Activated naive CD4-positive, alpha-beta T cell treated with anti-CD3 and anti-CD28 coated beads, Interleukin-2, amount 10 ng/mL, durations not matched to agents 7 days and 5 days (primary cell): Measurements from ENCODE around the gene TRAPPC2.
"Not testable (repeated sequence)": the region's sequence is repeated elsewhere in the genome, so short reads cannot be mapped to it uniquely, and the experiment has no call there.

Experiments
- CTCF ChIA-PET: fragments of 350-600 bp; sonication (Branson Sonifier 250); formaldehyde crosslinking; loops from one replicate; lab custom pipeline; 2021; ENCODE audit warnings: antibody characterized with exemption; lab: Charles Lee
- DNase-seq: peaks from one replicate; pipeline ENCODE4 v3.0.0-alpha.2; 2020
- H3K27ac Mint-ChIP-seq: one replicate; pipeline ENCODE4 v1.8.0; 2021; ENCODE audit warnings: mild to moderate bottlenecking, moderate library complexity, mixed read lengths
- H3K27me3 Mint-ChIP-seq: one replicate; pipeline ENCODE4 v1.8.0; 2021; ENCODE audit warnings: mild to moderate bottlenecking, mixed read lengths
- H3K36me3 Mint-ChIP-seq: one replicate; pipeline ENCODE4 v1.8.0; 2021; ENCODE audit warnings: mixed read lengths
- H3K4me1 Mint-ChIP-seq: one replicate; pipeline ENCODE4 v1.8.0; 2021; ENCODE audit warnings: mixed read lengths
- H3K4me3 Mint-ChIP-seq: one replicate; pipeline ENCODE4 v1.8.0; 2021; ENCODE audit warnings: mild to moderate bottlenecking, moderate library complexity, mixed read lengths
- H3K9me3 Mint-ChIP-seq: one replicate; pipeline ENCODE4 v1.8.0; 2021; ENCODE audit warnings: mixed read lengths

Gene TRAPPC2

GRCh38 chrX:13756381-13756780, 22.0 kb upstream of the TRAPPC2 start:
- CTCF ChIA-PET = no interaction called here
- peaks cover 30% of the 10 kb centered on the region for H3K36me3 Mint-ChIP-seq
- peaks cover 17% of the 10 kb centered on the region for H3K4me1 Mint-ChIP-seq
- no peaks in the 10 kb centered on the region for H3K9me3 Mint-ChIP-seq
- H3K27me3 Mint-ChIP-seq = no peaks in the 10 kb centered on the region
- H3K27ac Mint-ChIP-seq = no peak overlapping the region
- no peak overlapping the region for H3K4me3 Mint-ChIP-seq
- no peak for DNase-seq

- H3K4me1 Mint-ChIP-seq = peaks cover 23% of the 10 kb centered on the region
- peaks cover 27% of the 10 kb centered on the region for H3K36me3 Mint-ChIP-seq
- H3K27ac Mint-ChIP-seq = peak overlapping the region; percentile 49
- H3K9me3 Mint-ChIP-seq = no peaks in the 10 kb centered on the region
- DNase-seq = peak; percentile 33
- CTCF ChIA-PET = interaction anchor here (1.1 kb wide), 1 partner anchor 96 kb away, joined by 7 read pairs; no protein-coding TSS in a partner anchor
- H3K27me3 Mint-ChIP-seq = no peaks in the 10 kb centered on the region
- no peak overlapping the region for H3K4me3 Mint-ChIP-seq
Observed at GRCh38 chrX:13755254-13755653, 20.8 kb upstream of the TRAPPC2 start.

- peaks cover 31% of the 10 kb centered on the region for H3K36me3 Mint-ChIP-seq
- H3K27ac Mint-ChIP-seq = peak overlapping the region; percentile 49
- H3K4me1 Mint-ChIP-seq = peaks cover 26% of the 10 kb centered on the region
- no peaks in the 10 kb centered on the region for H3K9me3 Mint-ChIP-seq
- no peaks in the 10 kb centered on the region for H3K27me3 Mint-ChIP-seq
- no peak for DNase-seq
- H3K4me3 Mint-ChIP-seq = no peak overlapping the region
- CTCF ChIA-PET = interaction anchor here (1.1 kb wide), 1 partner anchor 96 kb away, joined by 7 read pairs; no protein-coding TSS in a partner anchor
Observed at GRCh38 chrX:13754765-13755164, 20.3 kb upstream of the TRAPPC2 start.

GRCh38 chrX:13752646-13753045, 18.2 kb upstream of the TRAPPC2 start:
- DNase-seq = no peak
- H3K36me3 Mint-ChIP-seq = peaks cover 24% of the 10 kb centered on the region
- no peaks in the 10 kb centered on the region for H3K9me3 Mint-ChIP-seq
- no peak overlapping the region for H3K27ac Mint-ChIP-seq
- H3K4me3 Mint-ChIP-seq = no peak overlapping the region
- H3K27me3 Mint-ChIP-seq = no peaks in the 10 kb centered on the region
- CTCF ChIA-PET = interaction anchor here (0.6 kb wide), 1 partner anchor 90 kb away, joined by 3 read pairs; no protein-coding TSS in a partner anchor
- H3K4me1 Mint-ChIP-seq = peaks cover 27% of the 10 kb centered on the region

- CTCF ChIA-PET = no interaction called here
- no peak for DNase-seq
- H3K27me3 Mint-ChIP-seq = no peaks in the 10 kb centered on the region
- H3K36me3 Mint-ChIP-seq = peaks cover 29% of the 10 kb centered on the region
- H3K9me3 Mint-ChIP-seq = no peaks in the 10 kb centered on the region
- H3K4me1 Mint-ChIP-seq = peaks cover 28% of the 10 kb centered on the region
- H3K4me3 Mint-ChIP-seq = no peak overlapping the region
- no peak overlapping the region for H3K27ac Mint-ChIP-seq
Observed at GRCh38 chrX:13752141-13752540, 17.7 kb upstream of the TRAPPC2 start.

- DNase-seq = no peak
- H3K4me3 Mint-ChIP-seq = no peak overlapping the region
- CTCF ChIA-PET = interaction anchor here (1.4 kb wide), 1 partner anchor 95 kb away, joined by 4 read pairs; no protein-coding TSS in a partner anchor
- H3K9me3 Mint-ChIP-seq = no peaks in the 10 kb centered on the region
- peaks cover 28% of the 10 kb centered on the region for H3K4me1 Mint-ChIP-seq
- no peaks in the 10 kb centered on the region for H3K27me3 Mint-ChIP-seq
- no peak overlapping the region for H3K27ac Mint-ChIP-seq
- peaks cover 36% of the 10 kb centered on the region for H3K36me3 Mint-ChIP-seq
Observed at GRCh38 chrX:13750812-13751211, 16.4 kb upstream of the TRAPPC2 start.

- no peak overlapping the region for H3K4me3 Mint-ChIP-seq
- peaks cover 39% of the 10 kb centered on the region for H3K36me3 Mint-ChIP-seq
- H3K27ac Mint-ChIP-seq = no peak overlapping the region
Observed at GRCh38 chrX:13750204-13750603, 15.8 kb upstream of the TRAPPC2 start.

GRCh38 chrX:13748486-13748885, 14.1 kb upstream of the TRAPPC2 start:
- no peak for DNase-seq
- H3K27me3 Mint-ChIP-seq = no peaks in the 10 kb centered on the region
- H3K4me1 Mint-ChIP-seq = peaks cover 22% of the 10 kb centered on the region
- H3K27ac Mint-ChIP-seq = no peak overlapping the region
- CTCF ChIA-PET = interaction anchor here (1.0 to 2.4 kb wide), 2 partner anchors 60 to 283 kb away, joined by 3 to 7 read pairs; no protein-coding TSS in a partner anchor
- no peaks in the 10 kb centered on the region for H3K9me3 Mint-ChIP-seq
- H3K36me3 Mint-ChIP-seq = peaks cover 41% of the 10 kb centered on the region
- no peak overlapping the region for H3K4me3 Mint-ChIP-seq

More at GRCh38 chrX:13750204-13750603, 15.8 kb upstream of the TRAPPC2 start:
- Mint-ChIP-seq H3K9me3 (no peaks in the 10 kb centered on the region), H3K4me1 (peaks cover 24% of the 10 kb centered on the region), H3K27me3 (no peaks in the 10 kb centered on the region)
- CTCF ChIA-PET = interaction anchor here (1.3 to 2.4 kb wide), 3 partner anchors 88 to 282 kb away, joined by 4 to 7 read pairs (median 5); no protein-coding TSS in a partner anchor
- no peak for DNase-seq

GRCh38 chrX:13747836-13748235, 13.4 kb upstream of the TRAPPC2 start:
- no peaks in the 10 kb centered on the region for H3K9me3 Mint-ChIP-seq
- CTCF ChIA-PET = interaction anchor here (0.9 to 1.0 kb wide), 2 partner anchors 15 to 60 kb away, joined by 3 read pairs; no protein-coding TSS in a partner anchor
- peaks cover 24% of the 10 kb centered on the region for H3K4me1 Mint-ChIP-seq
- no peaks in the 10 kb centered on the region for H3K27me3 Mint-ChIP-seq
- peak; percentile 46 for DNase-seq
- H3K4me3 Mint-ChIP-seq = no peak overlapping the region
- H3K36me3 Mint-ChIP-seq = peaks cover 37% of the 10 kb centered on the region
- H3K27ac Mint-ChIP-seq = no peak overlapping the region

GRCh38 chrX:13742397-13743176, 8.2 kb upstream of the TRAPPC2 start:
- H3K9me3 Mint-ChIP-seq = no peaks in the 10 kb centered on the region
- H3K27ac Mint-ChIP-seq = peak overlapping the region; percentile 94
- CTCF ChIA-PET = no interaction called here
- peaks cover 26% of the 10 kb centered on the region for H3K4me1 Mint-ChIP-seq
- peak overlapping the region; percentile 43 for H3K4me3 Mint-ChIP-seq
- H3K27me3 Mint-ChIP-seq = no peaks in the 10 kb centered on the region
- peaks cover 32% of the 10 kb centered on the region for H3K36me3 Mint-ChIP-seq
- DNase-seq = peak; percentile 53

GRCh38 chrX:13741695-13742094, 7.3 kb upstream of the TRAPPC2 start:
- H3K4me3 Mint-ChIP-seq = no peak overlapping the region
- DNase-seq = no peak
- CTCF ChIA-PET = interaction anchor here (0.6 to 1.3 kb wide), 2 partner anchors 96 to 310 kb away, joined by 3 to 4 read pairs; no protein-coding TSS in a partner anchor
- peaks cover 26% of the 10 kb centered on the region for H3K36me3 Mint-ChIP-seq
- no peaks in the 10 kb centered on the region for H3K27me3 Mint-ChIP-seq
- peak overlapping the region; percentile 94 for H3K27ac Mint-ChIP-seq
- H3K9me3 Mint-ChIP-seq = no peaks in the 10 kb centered on the region
- H3K4me1 Mint-ChIP-seq = peaks cover 32% of the 10 kb centered on the region

- no peak for DNase-seq
- Mint-ChIP-seq H3K9me3 (peaks cover 2% of the 10 kb centered on the region), H3K27ac (peak overlapping the region; percentile 97), H3K27me3 (no peaks in the 10 kb centered on the region), H3K4me3 (peak overlapping the region; percentile 99), H3K36me3 (peaks cover 50% of the 10 kb centered on the region), H3K4me1 (peaks cover 59% of the 10 kb centered on the region)
- CTCF ChIA-PET = no interaction called here
Observed at GRCh38 chrX:13733506-13733905, 914 bp downstream of the TRAPPC2 start.

- no peak for DNase-seq
- CTCF ChIA-PET = no interaction called here
Observed at GRCh38 chrX:13732246-13733067, 2.0 kb downstream of the TRAPPC2 start.

GRCh38 chrX:13730523-13730922, 3.9 kb downstream of the TRAPPC2 start:
- CTCF ChIA-PET, H3K9me3 Mint-ChIP-seq, H3K4me3 Mint-ChIP-seq, H3K27ac Mint-ChIP-seq, DNase-seq, H3K27me3 Mint-ChIP-seq: not testable (repeated sequence)
- H3K36me3 Mint-ChIP-seq = peaks cover 74% of the 10 kb centered on the region
- H3K4me1 Mint-ChIP-seq = peaks cover 73% of the 10 kb centered on the region

More at GRCh38 chrX:13732246-13733067, 2.0 kb downstream of the TRAPPC2 start:
- H3K36me3 Mint-ChIP-seq = peaks cover 60% of the 10 kb centered on the region
- H3K27me3 Mint-ChIP-seq = no peaks in the 10 kb centered on the region
- H3K4me1 Mint-ChIP-seq = peaks cover 68% of the 10 kb centered on the region
- H3K9me3 Mint-ChIP-seq = peaks cover 4% of the 10 kb centered on the region
- peak overlapping the region; percentile 22 for H3K27ac Mint-ChIP-seq
- H3K4me3 Mint-ChIP-seq = peak overlapping the region; percentile 99
